ENCODE results near the gene ZNF554. TPM values are rescaled to one million over a fixed set of nuclear protein-coding genes. Genes with fewer than 3 reads are reported as not detected.
"Not testable (repeated sequence)": the region's sequence is repeated elsewhere in the genome, so short reads cannot be mapped to it uniquely, and the experiment has no call there.

The ZNF554 gene
- total RNA-seq, 1 experiment from 2014 or later, result 5.9 TPM

DNA sequence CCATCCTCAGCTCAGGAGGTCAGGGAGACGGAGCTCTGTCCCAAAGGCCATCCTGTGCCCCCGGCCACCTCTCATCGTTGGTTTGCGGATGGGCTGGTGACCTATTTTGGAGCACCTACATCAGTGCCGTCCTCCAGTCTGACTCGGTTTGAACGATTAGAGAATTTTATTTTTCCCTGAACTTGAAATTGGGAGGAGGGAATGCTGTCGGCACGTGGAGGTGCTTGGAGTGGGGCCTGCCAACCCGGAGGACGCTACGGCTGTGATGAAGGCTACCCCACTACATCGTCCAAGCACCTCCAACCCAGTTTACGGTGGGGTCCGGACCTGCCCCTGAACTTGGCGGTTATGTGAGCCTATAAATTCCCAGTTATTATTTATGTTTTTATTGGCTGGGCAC is 3.0 kb upstream of the ZNF554 start:
- peaks cover 0 to 2% of the 10 kb centered on the region in 2 experiments; a peak in 3 of 5 replicates for H3K9me3 Mint-ChIP-seq

DNA sequence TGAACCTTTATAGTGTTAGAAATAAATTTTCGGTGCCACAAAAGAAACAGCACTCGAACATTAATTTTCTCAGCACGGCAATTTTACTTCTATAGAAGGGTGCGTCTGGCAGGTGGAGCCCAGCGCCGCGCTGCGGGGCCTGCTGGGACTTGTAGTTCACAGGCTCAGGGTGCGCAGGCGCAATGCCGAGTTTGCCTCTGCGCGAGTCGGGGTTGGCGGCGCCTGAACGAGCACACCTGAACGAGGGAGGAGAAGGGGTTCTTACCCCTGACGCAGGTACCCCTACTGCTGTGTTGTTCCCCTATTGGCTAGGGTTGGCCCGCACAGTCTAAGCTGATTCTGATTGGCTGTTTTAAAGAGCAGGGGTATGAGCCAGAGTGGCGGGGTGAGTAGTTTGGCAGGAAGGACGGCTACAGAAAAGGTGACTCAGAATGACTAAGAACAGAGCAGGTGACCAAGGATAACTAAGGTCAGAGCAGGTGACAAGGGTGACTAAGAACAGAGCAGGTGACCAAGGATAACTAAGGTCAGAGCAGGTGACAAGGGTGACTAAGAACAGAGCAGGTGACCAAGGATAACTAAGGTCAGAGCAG is 2.3 kb upstream of the ZNF554 start:
- H3K56ac ChIP-seq (ENCODE audit: insufficient read length, low read depth, low read length); H3K18ac ChIP-seq (ENCODE audit: insufficient read length, low read depth, low read length); H4K8ac ChIP-seq (replicated peaks; ENCODE audit: insufficient read length, low read depth, low read length); H3K14ac ChIP-seq (ENCODE audit: insufficient read depth, low read length); H3K23ac ChIP-seq (ENCODE audit: insufficient read length, low read depth, low read length); H3K27me3 ChIP-seq (ENCODE audit: insufficient read depth, low read length); H2BK12ac ChIP-seq (ENCODE audit: insufficient read length, low read depth, low read length); H3K79me1 ChIP-seq (ENCODE audit: insufficient read depth, low read depth, low read length, poor library complexity, severe bottlenecking); H3K79me2 ChIP-seq (ENCODE audit: insufficient read depth, low read length); H4K20me1 ChIP-seq (ENCODE audit: control insufficient read depth, insufficient read depth, insufficient read length); H2AK5ac ChIP-seq (ENCODE audit: insufficient read length, low read length); H3K4me3 Mint-ChIP-seq; H3K27ac ChIP-seq (ENCODE audit: insufficient read length, low read depth, low read length); H3K9me3 Mint-ChIP-seq; H2BK15ac ChIP-seq (ENCODE audit: low read depth, low read length); H2BK20ac ChIP-seq (ENCODE audit: low read depth, low read length, poor library complexity, severe bottlenecking); H3K27me3 Mint-ChIP-seq (ENCODE audit: low read depth); H4K91ac ChIP-seq (ENCODE audit: insufficient read length, low read depth, low read length); H4K5ac ChIP-seq (ENCODE audit: insufficient read length, low read depth, low read length); H3T11ph ChIP-seq (ENCODE audit: low read length); H3K9me3 ChIP-seq (ENCODE audit: control insufficient read depth, low read depth, low read length); H2BK5ac ChIP-seq (ENCODE audit: insufficient read length, low read length); H3K4me1 ChIP-seq (ENCODE audit: insufficient read depth, low read length); H3K4ac ChIP-seq (ENCODE audit: low read depth, low read length); H3K9ac ChIP-seq (ENCODE audit: extremely low read depth, insufficient read length, low read length); H3K23me2 ChIP-seq (ENCODE audit: insufficient read length, low read depth, low read length, poor library complexity, severe bottlenecking); H3K4me1 Mint-ChIP-seq; H2AFZ ChIP-seq (ENCODE audit: low read length); H3K4me2 ChIP-seq (ENCODE audit: insufficient read depth, insufficient read length, low read length); H2BK120ac ChIP-seq (ENCODE audit: low read depth, low read length, poor library complexity, severe bottlenecking): not testable (repeated sequence)
- peak; percentile 94 for DNase-seq
- Mint-ChIP-seq H3K36me3 (ENCODE audit: insufficient read depth in 1 of 3, low read depth in 3 of 3) (peaks cover 4 to 16% (median 6%) of the 10 kb centered on the region in 3 experiments; a peak in 6 of 7 replicates), H3K27ac (0 out of 7 replicates have a peak overlapping the region, but pooled peaks of 1 of the 3 experiments have one; percentile 64)
- WGBS (ENCODE audit: extremely low coverage, insufficient read length, low lambda C conversion rate), result no CpG with 5 or more reads among the region's 22 CpGs

More for the DNA sequence above, 3.0 kb upstream of the ZNF554 start:
- Histone ChIP-seq H2BK15ac (ENCODE audit: low read depth, low read length) (no peak overlapping the region), H3K79me1 (ENCODE audit: insufficient read depth, low read depth, low read length, poor library complexity, severe bottlenecking) (no peaks in the 10 kb centered on the region), H3K14ac (ENCODE audit: insufficient read depth, low read length) (no peak overlapping the region; the same call in 1 of the 2 replicates), H4K8ac (replicated peaks; ENCODE audit: insufficient read length, low read depth, low read length) (no peak overlapping the region), H3K9me3 (ENCODE audit: control insufficient read depth, low read depth, low read length) (no peaks in the 10 kb centered on the region), H2BK5ac (ENCODE audit: insufficient read length, low read length) (no peak overlapping the region), H4K5ac (ENCODE audit: insufficient read length, low read depth, low read length) (no peak overlapping the region), H2AFZ (ENCODE audit: low read length) (no peak overlapping the region), H3K27ac (ENCODE audit: insufficient read length, low read depth, low read length) (no peak overlapping the region), H3T11ph (ENCODE audit: low read length) (no peak overlapping the region), H3K4ac (ENCODE audit: low read depth, low read length) (no peak overlapping the region), H3K4me1 (ENCODE audit: insufficient read depth, low read length) (no peaks in the 10 kb centered on the region), H4K91ac (ENCODE audit: insufficient read length, low read depth, low read length) (no peak overlapping the region), H3K79me2 (ENCODE audit: insufficient read depth, low read length) (no peaks in the 10 kb centered on the region), H2AK5ac (ENCODE audit: insufficient read length, low read length) (no peak overlapping the region), H3K23ac (ENCODE audit: insufficient read length, low read depth, low read length) (no peak overlapping the region), H3K56ac (ENCODE audit: insufficient read length, low read depth, low read length) (no peak overlapping the region), H3K18ac (ENCODE audit: insufficient read length, low read depth, low read length) (no peak overlapping the region), H2BK20ac (ENCODE audit: low read depth, low read length, poor library complexity, severe bottlenecking) (no peak overlapping the region), H3K23me2 (ENCODE audit: insufficient read length, low read depth, low read length, poor library complexity, severe bottlenecking) (no peaks in the 10 kb centered on the region), H3K9ac (ENCODE audit: extremely low read depth, insufficient read length, low read length) (no peak overlapping the region), H3K27me3 (ENCODE audit: insufficient read depth, low read length) (no peaks in the 10 kb centered on the region), H3K4me2 (ENCODE audit: insufficient read depth, insufficient read length, low read length) (no peak overlapping the region), H2BK12ac (ENCODE audit: insufficient read length, low read depth, low read length) (no peak overlapping the region), H2BK120ac (ENCODE audit: low read depth, low read length, poor library complexity, severe bottlenecking) (no peak overlapping the region), H4K20me1 (ENCODE audit: control insufficient read depth, insufficient read depth, insufficient read length) (peaks cover 2% of the 10 kb centered on the region)
- peaks cover 1% of the 10 kb centered on the region for H3K27me3 Mint-ChIP-seq (ENCODE audit: low read depth)
- H3K36me3 Mint-ChIP-seq (ENCODE audit: insufficient read depth in 1 of 3, low read depth in 3 of 3), result peaks cover 4 to 20% (median 6%) of the 10 kb centered on the region in 3 experiments; a peak in 6 of 7 replicates
- no peak overlapping the region for H3K4me3 Mint-ChIP-seq
- no peak overlapping the region; a peak in 1 of 7 replicates for H3K27ac Mint-ChIP-seq
- no CpG with 5 or more reads among the region's 16 CpGs for WGBS (ENCODE audit: extremely low coverage, insufficient read length, low lambda C conversion rate)
- peaks cover 3% of the 10 kb centered on the region in 2 experiments; a peak in 1 of 4 replicates for H3K4me1 Mint-ChIP-seq
- TF ChIP-seq, protein P1, sequence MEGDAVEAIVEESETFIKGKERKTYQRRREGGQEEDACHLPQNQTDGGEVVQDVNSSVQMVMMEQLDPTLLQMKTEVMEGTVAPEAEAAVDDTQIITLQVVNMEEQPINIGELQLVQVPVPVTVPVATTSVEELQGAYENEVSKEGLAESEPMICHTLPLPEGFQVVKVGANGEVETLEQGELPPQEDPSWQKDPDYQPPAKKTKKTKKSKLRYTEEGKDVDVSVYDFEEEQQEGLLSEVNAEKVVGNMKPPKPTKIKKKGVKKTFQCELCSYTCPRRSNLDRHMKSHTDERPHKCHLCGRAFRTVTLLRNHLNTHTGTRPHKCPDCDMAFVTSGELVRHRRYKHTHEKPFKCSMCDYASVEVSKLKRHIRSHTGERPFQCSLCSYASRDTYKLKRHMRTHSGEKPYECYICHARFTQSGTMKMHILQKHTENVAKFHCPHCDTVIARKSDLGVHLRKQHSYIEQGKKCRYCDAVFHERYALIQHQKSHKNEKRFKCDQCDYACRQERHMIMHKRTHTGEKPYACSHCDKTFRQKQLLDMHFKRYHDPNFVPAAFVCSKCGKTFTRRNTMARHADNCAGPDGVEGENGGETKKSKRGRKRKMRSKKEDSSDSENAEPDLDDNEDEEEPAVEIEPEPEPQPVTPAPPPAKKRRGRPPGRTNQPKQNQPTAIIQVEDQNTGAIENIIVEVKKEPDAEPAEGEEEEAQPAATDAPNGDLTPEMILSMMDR (conservative IDR thresholded peaks at IDR 0.05), result no peak
- DNase-seq, result peak; percentile 26
